Stimulated activated CD8-positive, alpha-beta memory T cell treated with anti-CD3 and anti-CD28 coated beads, Interleukin-2, amount 100 ng/mL, for 1 hour (primary cell): ENCODE measurements around the gene ASIC3.

Source experiments
- DNase-seq, 2 donors: peaks; one replicate each; pipeline ENCODE4 v3.0.0-alpha.2; 2020; ENCODE audit warnings: low read depth in 2 of 2

ASIC3 gene

GRCh38 chr7:151070574-151070960 is 22.2 kb downstream of the ASIC3 start:
- no peak for DNase-seq

DNA sequence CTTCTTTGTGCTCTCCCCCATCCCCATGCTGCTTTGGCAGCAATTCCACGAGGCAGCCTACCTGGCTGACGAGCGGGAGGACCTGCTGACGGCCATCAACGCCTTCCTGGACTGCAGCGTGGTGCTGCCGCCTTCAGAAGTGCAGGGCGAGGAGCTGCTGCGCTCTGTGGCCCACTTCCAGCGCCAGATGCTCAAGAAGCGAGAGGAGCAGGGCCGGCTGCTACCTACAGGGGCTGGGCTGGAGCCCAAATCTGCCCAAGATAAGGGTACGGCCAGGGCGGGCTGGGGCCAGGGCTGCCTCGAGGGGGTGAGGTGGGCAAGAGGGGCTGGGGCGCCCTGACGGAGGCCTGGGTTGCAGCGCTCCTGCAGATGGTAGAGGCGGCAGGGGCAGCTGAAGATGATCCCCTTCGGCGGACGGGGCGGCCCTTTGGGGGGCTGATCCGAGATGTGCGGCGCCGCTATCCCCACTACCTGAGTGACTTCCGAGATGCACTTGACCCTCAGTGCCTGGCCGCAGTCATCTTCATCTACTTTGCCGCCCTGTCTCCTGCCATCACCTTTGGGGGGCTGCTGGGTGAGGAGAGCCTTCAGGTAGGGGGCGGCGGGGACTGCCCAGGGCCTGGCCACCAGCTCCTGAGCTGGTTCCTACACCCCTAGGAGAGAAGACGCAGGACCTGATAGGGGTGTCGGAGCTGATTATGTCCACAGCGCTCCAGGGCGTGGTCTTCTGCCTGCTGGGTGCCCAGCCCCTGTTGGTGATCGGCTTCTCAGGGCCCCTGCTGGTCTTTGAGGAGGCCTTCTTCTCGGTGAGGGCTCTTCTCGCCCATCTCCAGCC is 22.9 kb downstream of the ASIC3 start:
- DNase-seq = no peak

DNA sequence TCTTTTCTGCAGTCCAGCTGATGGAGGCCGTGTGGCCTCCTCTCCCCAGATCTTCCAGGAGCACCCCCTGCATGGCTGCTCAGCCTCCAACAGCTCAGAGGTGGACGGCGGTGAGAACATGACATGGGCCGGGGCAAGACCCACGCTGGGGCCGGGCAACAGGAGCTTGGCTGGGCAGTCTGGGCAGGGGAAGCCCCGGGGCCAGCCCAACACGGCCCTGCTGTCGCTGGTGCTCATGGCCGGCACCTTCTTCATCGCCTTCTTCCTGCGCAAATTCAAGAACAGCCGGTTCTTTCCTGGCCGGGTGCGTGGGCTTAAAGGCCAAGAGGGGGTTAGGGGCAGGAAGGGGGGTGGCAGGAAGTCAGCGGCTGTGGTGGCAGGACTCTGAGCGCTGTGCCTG is 25.7 kb downstream of the ASIC3 start:
- DNase-seq = no peak

DNA sequence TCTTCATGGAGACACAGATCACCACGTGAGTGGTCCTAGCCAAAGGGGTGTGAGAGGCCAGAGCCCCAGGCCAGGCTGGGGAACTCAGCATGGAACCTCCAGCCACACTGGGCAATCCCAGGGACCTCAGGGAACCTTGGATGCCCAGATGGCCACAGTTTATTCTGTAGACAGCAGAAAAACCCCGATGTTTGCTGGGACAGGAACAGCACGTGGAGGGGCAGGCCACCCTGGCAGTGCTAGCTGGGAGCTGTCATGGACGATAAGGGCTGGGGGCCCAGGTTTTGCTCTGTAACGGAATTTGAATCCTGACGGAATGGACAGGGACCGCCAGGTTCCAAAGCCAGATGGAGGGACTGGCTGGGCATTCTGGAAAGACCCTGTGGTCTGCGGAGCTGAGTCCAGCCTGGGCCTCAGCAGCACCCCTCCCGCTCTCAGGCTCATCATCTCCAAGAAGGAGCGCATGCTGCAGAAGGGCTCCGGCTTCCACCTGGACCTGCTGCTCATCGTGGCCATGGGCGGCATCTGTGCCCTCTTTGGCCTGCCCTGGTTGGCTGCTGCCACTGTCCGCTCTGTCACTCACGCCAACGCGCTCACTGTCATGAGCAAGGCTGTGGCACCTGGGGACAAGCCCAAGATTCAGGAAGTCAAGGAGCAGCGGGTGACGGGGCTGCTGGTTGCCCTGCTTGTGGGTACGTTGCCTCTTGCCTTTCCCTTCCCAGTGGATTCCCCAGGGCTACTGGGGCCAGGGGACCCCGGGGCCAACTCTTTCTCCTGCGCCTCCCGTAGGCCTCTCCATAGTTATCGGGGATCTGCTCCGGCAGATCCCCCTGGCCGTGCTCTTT is 26.7 kb downstream of the ASIC3 start:
- DNase-seq = no peak

- DNase-seq = no peak
Observed at GRCh38 chr7:151075662-151075971, 27.3 kb downstream of the ASIC3 start.

GRCh38 chr7:151075978-151076426 is 27.7 kb downstream of the ASIC3 start:
- DNase-seq = no peak

DNA sequence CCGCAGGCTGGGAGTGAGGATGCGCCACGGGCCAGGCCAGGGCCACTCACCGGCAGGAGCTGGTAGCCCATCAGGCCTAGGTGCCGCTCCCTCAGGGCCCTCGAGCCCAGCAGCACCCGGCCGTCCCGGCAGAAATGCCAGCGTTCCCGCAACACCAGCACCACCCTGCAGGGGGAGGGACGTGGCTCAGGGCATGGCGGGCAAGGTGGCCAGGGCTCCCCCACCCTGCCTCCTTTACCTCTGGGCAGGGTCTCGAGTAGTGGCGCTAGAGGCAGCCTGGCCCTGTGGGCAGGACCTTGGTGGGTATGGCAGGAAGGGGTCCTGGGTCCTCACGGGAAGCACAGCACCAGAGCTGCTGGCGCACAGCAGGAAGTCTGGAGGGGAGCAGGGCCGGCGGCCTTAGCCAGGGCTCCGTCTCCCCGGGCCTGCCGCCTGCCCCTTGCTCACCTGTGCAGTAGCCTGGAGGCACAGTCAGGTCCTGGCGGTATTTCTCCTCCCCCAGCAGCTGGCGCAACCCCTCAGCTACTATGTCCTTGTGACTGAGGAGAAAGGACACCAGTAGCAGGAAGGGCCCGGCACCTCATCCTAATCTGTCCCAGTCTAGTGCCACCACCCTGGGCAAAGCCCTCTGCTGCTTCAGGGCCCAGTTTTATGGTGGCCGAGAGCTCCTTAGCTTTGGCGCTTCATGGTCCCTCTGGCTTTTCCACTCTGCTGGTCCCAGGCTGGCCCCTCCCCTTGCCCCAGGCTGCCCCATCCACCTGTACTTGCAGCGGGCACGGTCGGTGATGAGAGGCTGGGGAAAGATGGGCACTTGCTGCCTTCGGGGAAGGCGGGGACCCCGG is 28.8 kb downstream of the ASIC3 start:
- no peak for DNase-seq

GRCh38 chr7:151077705-151078232 is 29.4 kb downstream of the ASIC3 start:
- DNase-seq = no peak

DNA sequence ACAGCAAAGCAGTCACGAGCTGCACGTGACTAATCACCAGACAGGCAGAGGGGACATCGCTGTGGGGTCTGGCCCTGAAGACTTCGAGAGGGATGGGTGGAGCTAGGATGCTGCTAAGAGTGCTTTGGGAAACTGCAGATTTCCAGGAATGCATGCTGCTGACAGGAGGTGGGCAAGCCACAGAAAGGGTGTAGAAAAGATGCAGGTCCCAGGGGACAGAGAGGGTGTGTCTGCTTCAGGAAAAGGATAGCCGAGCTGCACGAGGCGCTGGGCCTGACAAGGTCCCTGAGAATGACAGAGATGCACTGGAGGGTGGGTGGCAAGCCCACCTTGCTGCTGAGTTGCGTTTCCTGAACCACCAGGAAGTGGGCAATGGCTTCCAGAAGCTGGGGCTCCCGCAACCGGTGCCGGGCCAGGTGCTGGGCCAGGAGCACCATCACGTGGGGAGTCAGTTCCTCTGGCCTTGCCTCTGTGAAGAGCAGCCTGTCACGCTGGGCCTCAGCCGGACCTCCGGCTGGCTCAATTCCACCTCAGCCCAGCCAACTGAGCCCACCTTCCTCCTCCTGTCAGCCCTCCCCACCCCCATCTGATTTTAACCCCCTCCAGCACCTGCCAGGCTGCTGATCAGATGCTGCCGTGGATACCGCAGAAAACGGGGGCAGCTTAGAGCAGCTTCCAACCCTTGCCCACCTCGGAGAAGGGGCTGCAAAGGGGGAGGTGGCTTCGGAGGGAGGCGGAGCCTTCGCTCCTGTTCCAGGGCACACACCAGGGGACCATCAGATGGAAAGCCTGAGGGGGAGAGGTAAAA is 30.1 kb downstream of the ASIC3 start:
- DNase-seq = no peak

DNA sequence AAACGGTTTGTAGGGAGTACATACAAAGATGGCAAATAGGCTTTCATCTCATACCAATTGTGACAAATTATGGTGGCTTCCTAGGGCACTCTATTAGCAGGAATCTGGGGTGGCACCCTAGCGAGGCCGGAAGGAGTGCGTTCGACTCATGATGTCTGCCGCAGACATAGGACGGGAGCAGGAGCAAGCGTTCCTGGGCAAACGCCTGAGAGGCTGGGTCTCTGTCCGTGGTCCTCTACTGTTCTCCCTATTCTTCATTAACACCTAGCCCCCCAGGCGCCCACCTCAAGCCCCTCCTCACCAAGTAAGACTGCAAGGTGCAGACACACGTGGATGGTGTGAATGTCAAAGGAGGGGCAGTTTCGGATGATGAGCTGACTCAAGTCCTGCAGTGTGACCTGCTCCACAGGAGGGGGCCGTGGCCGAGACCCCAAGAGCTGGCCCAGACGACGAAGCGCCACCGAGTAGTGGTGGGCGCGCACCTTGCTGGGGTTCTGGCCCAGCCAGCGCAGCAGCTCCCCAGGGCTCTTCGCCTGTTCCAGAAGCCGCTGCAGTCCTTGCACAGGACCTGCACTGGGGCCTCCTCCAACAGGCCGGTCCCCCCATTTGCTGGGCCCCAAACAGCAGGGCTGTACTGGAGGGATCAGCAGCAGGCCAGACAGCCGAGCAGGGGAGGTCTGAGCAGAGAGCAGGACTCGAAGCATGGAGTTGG is 31.0 kb downstream of the ASIC3 start:
- no peak for DNase-seq

- no peak for DNase-seq
Observed at GRCh38 chr7:151080067-151080521, 31.8 kb downstream of the ASIC3 start.

GRCh38 chr7:151080522-151081169 is 32.3 kb downstream of the ASIC3 start, which contains the start of gene FASTK:
TSS of gene FASTK (minus strand) at chr7:151080809. CDS start at chr7:151080766, 43 bp downstream.
- peak; percentile 73 to 77 for DNase-seq

GRCh38 chr7:151081170-151082101 is 33.1 kb downstream of the ASIC3 start:
- no peak for DNase-seq

DNA sequence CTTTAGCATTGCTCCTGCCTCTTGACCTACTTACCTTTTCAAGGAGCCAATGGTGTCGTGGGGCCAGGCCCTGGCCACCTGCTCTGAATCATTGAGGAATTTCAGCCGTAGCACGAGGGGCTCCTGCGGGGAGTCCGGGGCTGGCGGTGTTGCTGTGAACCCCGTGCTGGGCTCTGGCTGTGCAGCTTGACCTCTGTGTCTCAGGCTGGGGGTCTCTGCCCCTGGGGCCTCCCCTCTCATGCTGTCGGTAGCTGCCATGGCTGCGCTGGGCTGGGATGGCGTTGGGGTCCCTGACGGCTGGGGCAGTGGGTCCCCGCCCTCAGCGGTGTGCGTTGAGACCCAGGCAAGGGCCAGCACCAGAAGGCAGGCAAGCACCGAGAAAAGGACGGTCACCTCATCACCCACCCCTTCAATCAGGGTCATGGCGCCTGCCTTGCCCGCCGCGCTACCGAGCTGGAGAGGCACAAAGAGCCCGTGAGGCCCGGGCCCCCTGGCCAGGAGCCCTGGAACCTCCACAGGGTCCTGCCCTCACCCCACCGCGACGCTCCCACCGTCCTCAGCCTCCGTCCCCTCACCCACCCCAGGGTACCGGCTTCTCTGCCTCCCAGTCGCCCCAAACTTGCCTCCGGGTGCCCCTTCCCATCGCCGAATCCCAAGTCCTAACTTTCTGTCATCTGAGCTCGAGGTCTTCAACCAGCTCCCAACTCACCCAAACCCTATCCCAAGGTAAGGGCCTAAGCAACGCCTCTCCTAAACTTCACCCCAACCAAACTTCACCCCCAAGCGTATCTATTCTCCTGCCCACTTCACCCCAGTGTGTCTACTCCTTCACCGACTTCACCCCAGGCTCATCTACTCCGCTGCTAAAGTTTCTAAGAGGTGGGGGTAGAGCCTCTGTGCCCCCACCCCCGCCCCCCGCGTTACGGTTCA is 34.1 kb downstream of the ASIC3 start:
- DNase-seq = no peak

DNA sequence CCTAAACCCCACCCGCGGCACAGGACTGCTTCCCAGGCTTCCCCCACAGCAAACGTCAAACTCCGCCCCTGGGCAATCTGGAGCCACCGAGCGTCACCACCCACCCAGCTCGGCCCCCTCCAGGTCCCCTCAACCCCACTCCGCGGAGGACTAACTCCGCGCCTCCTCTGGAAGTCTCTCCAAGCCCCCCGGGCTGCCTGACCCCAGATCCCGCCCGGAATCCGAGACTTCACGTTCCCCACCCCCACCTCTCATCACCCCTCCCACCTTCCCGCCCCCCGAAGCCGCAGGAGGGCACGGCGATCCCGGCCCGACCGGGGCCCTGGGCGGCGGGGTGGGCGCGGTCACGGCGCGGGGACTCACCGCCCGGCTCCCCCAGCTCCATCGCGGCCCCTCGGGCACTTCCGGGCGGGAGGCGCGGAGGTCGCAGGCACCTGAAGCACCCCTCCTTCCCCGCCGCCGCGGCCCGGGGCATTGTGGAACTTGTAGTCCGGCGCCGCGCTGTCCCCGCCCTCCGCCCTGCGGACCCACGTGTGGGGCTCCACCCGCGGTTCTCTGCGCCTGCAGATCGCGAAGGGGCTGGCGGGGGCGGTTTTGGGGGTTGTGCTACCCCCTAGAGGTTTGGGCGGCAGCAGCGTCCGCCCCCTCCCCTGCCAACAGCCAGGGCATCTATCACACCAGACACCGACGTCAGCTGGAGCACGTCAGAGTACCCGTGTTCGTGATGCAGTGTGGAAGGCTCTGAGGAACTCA is 34.9 kb downstream of the ASIC3 start, which contains the start of gene TMUB1:
TMUB1 (minus strand) TSS at position 423 of the 753 bp plus-strand sequence. CDS start 930 bp downstream, outside the sequence.
- peak; percentile 64 to 73 for DNase-seq

GRCh38 chr7:151083824-151084160 is 35.5 kb downstream of the ASIC3 start:
- DNase-seq = no peak

DNA sequence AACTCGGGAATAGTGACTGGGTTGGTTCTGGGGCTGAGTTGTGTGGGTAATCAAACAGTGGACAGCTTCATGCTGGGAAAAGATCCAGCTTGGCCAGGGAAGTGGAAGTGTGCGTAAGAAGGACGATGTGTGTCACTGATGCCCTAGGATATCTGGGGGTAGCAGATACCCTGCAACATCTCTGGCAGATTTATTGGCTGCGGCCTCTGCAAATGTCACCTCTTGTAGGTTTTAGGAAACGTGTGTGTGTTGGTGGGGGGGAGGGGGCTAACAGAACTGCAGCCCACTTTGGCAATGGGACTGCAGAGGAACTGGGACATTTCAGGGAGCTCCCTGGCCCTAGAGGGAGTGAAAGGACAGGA is 37.0 kb downstream of the ASIC3 start:
- no peak for DNase-seq
